OCI-LY1 (cell line): ENCODE measurements around the gene ITPRID1.

Source experiments
- H2AFZ ChIP-seq: fragments of 200-600 bp; sonication (generic), shearing (Covaris generic); 2 replicates; pipeline ENCODE4 v1.6.0; 2014; ENCODE audit warnings: antibody characterized with exemption, mild to moderate bottlenecking, low read length
- H3F3A ChIP-seq: fragments of 200-600 bp; sonication (generic), shearing (Covaris generic); 2 replicates; pipeline ENCODE4 v1.6.0; 2014; ENCODE audit warnings: mild to moderate bottlenecking, antibody characterized with exemption, low read length, moderate library complexity; ENCODE audit not compliant: insufficient read depth
- H3K27ac ChIP-seq: fragments of 200-600 bp; sonication (generic); 2 replicates; pipeline ENCODE4 v1.5.1; 2014; ENCODE audit warnings: low read length, mixed run types, mild to moderate bottlenecking, low read depth; ENCODE audit not compliant: poor library complexity, severe bottlenecking
- H3K27me3 ChIP-seq: fragments of 200-600 bp; sonication (generic); 2 replicates; pipeline ENCODE4 v1.6.0; 2014; ENCODE audit warnings: antibody characterized with exemption, mild to moderate bottlenecking, low read length, moderate library complexity; ENCODE audit not compliant: insufficient read depth
- H3K36me3 ChIP-seq: fragments of 200-600 bp; sonication (generic); 2 replicates; pipeline ENCODE4 v1.6.1; 2014; ENCODE audit warnings: mild to moderate bottlenecking, antibody characterized with exemption, low read length, moderate library complexity, mixed read lengths; ENCODE audit not compliant: insufficient read depth
- H3K4me1 ChIP-seq: fragments of 200-600 bp; sonication (generic); 2 replicates; pipeline ENCODE4 v1.5.1; 2014; ENCODE audit warnings: mild to moderate bottlenecking, low read length, moderate library complexity; ENCODE audit not compliant: insufficient read depth, severe bottlenecking
- H3K4me2 ChIP-seq: fragments of 200-600 bp; sonication (generic), shearing (Covaris generic); 2 replicates; pipeline ENCODE4 v1.6.1; 2014; ENCODE audit warnings: low read length
- H3K4me3 ChIP-seq: fragments of 200-600 bp; sonication (generic); 2 replicates; pipeline ENCODE4 v1.5.1; 2014; ENCODE audit warnings: low read length, low read depth, mild to moderate bottlenecking, mixed read lengths; ENCODE audit not compliant: poor library complexity, severe bottlenecking
- H3K79me2 ChIP-seq: fragments of 200-600 bp; shearing (Covaris generic); 2 replicates; pipeline ENCODE4 v1.6.1; 2016; ENCODE audit warnings: mixed run types, low read length, mixed read lengths; ENCODE audit not compliant: insufficient read depth
- H3K9ac ChIP-seq: fragments of 200-600 bp; sonication (generic), shearing (Covaris generic); 2 replicates; pipeline ENCODE4 v1.6.1; 2014; ENCODE audit warnings: mild to moderate bottlenecking, low read length, mixed read lengths
- H3K9me2 ChIP-seq: fragments of 200-600 bp; sonication (generic), shearing (Covaris generic); 2 replicates; pipeline ENCODE4 v1.6.1; 2014; ENCODE audit warnings: low read depth, mild to moderate bottlenecking, low read length, mixed read lengths
- H3K9me3 ChIP-seq: fragments of 200-600 bp; shearing (Covaris generic); 2 replicates; pipeline ENCODE4 v1.6.1; 2014; ENCODE audit warnings: low read length, mixed read lengths
- H4K20me1 ChIP-seq: fragments of 200-600 bp; sonication (generic), shearing (Covaris generic); 2 replicates; pipeline ENCODE4 v1.6.0; 2016; ENCODE audit warnings: mild to moderate bottlenecking, low read length; ENCODE audit not compliant: insufficient read depth
- CTCF ChIP-seq: fragments of 200-600 bp; sonication (generic), shearing (Covaris generic); IDR thresholded peaks from 2 replicates; pipeline ENCODE4 v1.5.1; 2017; ENCODE audit warnings: mild to moderate bottlenecking, antibody characterized with exemption, low read length, moderate library complexity, mixed read lengths
- EZH2 ChIP-seq: fragments of 200-600 bp; sonication (generic), shearing (Covaris generic); IDR thresholded peaks from 2 replicates; pipeline ENCODE4 v1.8.0; 2017; ENCODE audit warnings: borderline replicate concordance, mixed run types, mild to moderate bottlenecking, antibody characterized with exemption, low read length, moderate library complexity, mixed read lengths

Gene ITPRID1

GRCh38 chr7:31494421-31494820 lies 19.5 kb upstream of the ITPRID1 start:
- H3K79me2 ChIP-seq: no peaks in the 10 kb centered on the region
- no peak overlapping the region for H2AFZ ChIP-seq
- no peak overlapping the region for H3K4me3 ChIP-seq
- H3K9ac ChIP-seq: no peak overlapping the region
- no peaks in the 10 kb centered on the region for H3K4me1 ChIP-seq
- H3K27me3 ChIP-seq: no peaks in the 10 kb centered on the region
- no peaks in the 10 kb centered on the region for H3K36me3 ChIP-seq
- H3K9me3 ChIP-seq: no peaks in the 10 kb centered on the region
- H3K4me2 ChIP-seq: no peak overlapping the region
- no peaks in the 10 kb centered on the region for H3K9me2 ChIP-seq
- no peaks in the 10 kb centered on the region for H3F3A ChIP-seq
- no peak overlapping the region for H3K27ac ChIP-seq
- TF ChIP-seq CTCF (no peak), EZH2 (no peak)
- H4K20me1 ChIP-seq: no peaks in the 10 kb centered on the region

GRCh38 chr7:31495653-31496052 lies 18.2 kb upstream of the ITPRID1 start:
- H3K9me2 ChIP-seq: no peaks in the 10 kb centered on the region
- H3K9ac ChIP-seq: no peak overlapping the region
- no peaks in the 10 kb centered on the region for H3K27me3 ChIP-seq
- H3K4me1 ChIP-seq: no peaks in the 10 kb centered on the region
- no peak overlapping the region for H3K4me3 ChIP-seq
- no peak overlapping the region for H3K27ac ChIP-seq
- no peaks in the 10 kb centered on the region for H3K79me2 ChIP-seq
- no peak for TF ChIP-seq EZH2
- no peak for TF ChIP-seq CTCF
- no peaks in the 10 kb centered on the region for H3F3A ChIP-seq
- no peaks in the 10 kb centered on the region for H3K9me3 ChIP-seq
- no peaks in the 10 kb centered on the region for H3K36me3 ChIP-seq
- H4K20me1 ChIP-seq: no peaks in the 10 kb centered on the region
- H2AFZ ChIP-seq: no peak overlapping the region
- no peak overlapping the region for H3K4me2 ChIP-seq

DNA sequence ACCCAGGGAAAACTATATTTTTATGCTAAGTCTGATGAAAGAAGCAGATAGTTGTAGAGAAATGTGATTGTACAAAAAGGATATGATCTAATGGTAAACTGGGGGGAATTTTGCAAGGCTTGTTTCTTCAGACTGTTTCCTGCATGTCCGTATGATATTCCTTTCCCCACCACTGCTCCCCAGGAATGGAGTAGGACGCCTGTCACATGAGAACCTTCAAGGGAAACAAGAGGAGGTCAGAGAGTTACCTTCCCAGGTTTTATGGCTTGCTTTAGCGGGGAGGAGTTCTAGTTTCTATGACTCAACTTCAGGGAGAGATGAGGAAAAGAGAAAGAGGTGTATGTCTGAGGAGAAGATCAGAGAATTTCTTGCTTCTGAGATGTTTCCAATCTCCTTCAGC lies 16.4 kb upstream of the ITPRID1 start:
- Histone ChIP-seq H3K9ac (no peak overlapping the region), H3K27ac (no peak overlapping the region), H3K4me1 (no peaks in the 10 kb centered on the region)

More for the DNA sequence above, 16.4 kb upstream of the ITPRID1 start:
- no peak overlapping the region for H2AFZ ChIP-seq
- H3K4me2 ChIP-seq: no peak overlapping the region
- no peaks in the 10 kb centered on the region for H3K9me2 ChIP-seq
- no peaks in the 10 kb centered on the region for H4K20me1 ChIP-seq
- no peaks in the 10 kb centered on the region for H3K9me3 ChIP-seq
- H3K79me2 ChIP-seq: no peaks in the 10 kb centered on the region
- H3F3A ChIP-seq: no peaks in the 10 kb centered on the region
- no peaks in the 10 kb centered on the region for H3K36me3 ChIP-seq
- TF ChIP-seq CTCF (no peak), EZH2 (no peak)
- no peaks in the 10 kb centered on the region for H3K27me3 ChIP-seq
- H3K4me3 ChIP-seq: no peak overlapping the region
